H9 (cell line): ENCODE data around the gene DCXR. TPM values are rescaled to one million over a fixed set of nuclear protein-coding genes. Genes with fewer than 3 reads are reported as not detected.

ENCODE experiments used
- DNase-seq: peaks from one replicate; pipeline ENCODE4 v3.0.0-alpha.2; 2017
- H2AFZ ChIP-seq: one replicate; pipeline ENCODE4 v1.6.1; 2013; ENCODE audit warnings: mild to moderate bottlenecking, low read length, control low read depth, moderate library complexity
- H2AK5ac ChIP-seq: 2 replicates; pipeline ENCODE4 v1.6.1; 2013; ENCODE audit warnings: low read length, control low read depth, mixed read lengths; ENCODE audit not compliant: insufficient read length
- H2BK120ac ChIP-seq: one replicate; pipeline ENCODE4 v1.6.1; 2013; ENCODE audit warnings: low read depth, mild to moderate bottlenecking, low read length, control low read depth, inconsistent platforms; ENCODE audit not compliant: poor library complexity, severe bottlenecking
- H2BK12ac ChIP-seq: 2 replicates; pipeline ENCODE4 v1.6.1; 2013; ENCODE audit warnings: low read length, control low read depth, mixed read lengths, low read depth; ENCODE audit not compliant: insufficient read length
- H2BK15ac ChIP-seq: 2 replicates; pipeline ENCODE4 v1.6.1; 2013; ENCODE audit warnings: low read depth, low read length, control low read depth
- H2BK20ac ChIP-seq: one replicate; pipeline ENCODE4 v1.6.1; 2013; ENCODE audit warnings: low read depth, mild to moderate bottlenecking, low read length, control low read depth, inconsistent platforms; ENCODE audit not compliant: poor library complexity, severe bottlenecking
- H2BK5ac ChIP-seq: 2 replicates; pipeline ENCODE4 v1.6.1; 2013; ENCODE audit warnings: low read length, control low read depth, mixed read lengths; ENCODE audit not compliant: insufficient read length
- H3K14ac ChIP-seq: 2 replicates; pipeline ENCODE4 v1.6.1; 2013; ENCODE audit warnings: low read length, control low read depth; ENCODE audit not compliant: insufficient read depth
- H3K18ac ChIP-seq: 2 replicates; pipeline ENCODE4 v1.6.1; 2013; ENCODE audit warnings: low read depth, mild to moderate bottlenecking, mixed read lengths, low read length, control low read depth; ENCODE audit not compliant: insufficient read length
- H3K23ac ChIP-seq: 2 replicates; pipeline ENCODE4 v1.6.1; 2013; ENCODE audit warnings: low read length, control low read depth, mixed read lengths, low read depth; ENCODE audit not compliant: insufficient read length
- H3K23me2 ChIP-seq: 2 replicates; pipeline ENCODE4 v1.6.1; 2013; ENCODE audit warnings: low read depth, mild to moderate bottlenecking, mixed read lengths, low read length, control low read depth; ENCODE audit not compliant: insufficient read length, poor library complexity, severe bottlenecking
- H3K27ac ChIP-seq: 2 replicates; pipeline ENCODE4 v1.5.1; 2013; ENCODE audit warnings: low read length, control low read depth, mixed read lengths, low read depth; ENCODE audit not compliant: insufficient read length
- H3K27me3 ChIP-seq: 2 replicates; pipeline ENCODE4 v1.6.1; 2013; ENCODE audit warnings: low read length, control low read depth, inconsistent platforms; ENCODE audit not compliant: insufficient read depth
- H3K4ac ChIP-seq: 2 replicates; pipeline ENCODE4 v1.6.1; 2013; ENCODE audit warnings: low read depth, mild to moderate bottlenecking, control low read depth, inconsistent platforms, low read length, moderate library complexity
- H3K4me1 ChIP-seq: 2 replicates; pipeline ENCODE4 v1.6.1; 2013; ENCODE audit warnings: low read length, control low read depth, inconsistent platforms; ENCODE audit not compliant: insufficient read depth
- H3K4me2 ChIP-seq: 2 replicates; pipeline ENCODE4 v1.6.1; 2013; ENCODE audit warnings: low read length, control low read depth, mixed read lengths; ENCODE audit not compliant: insufficient read length, insufficient read depth
- H3K56ac ChIP-seq: 2 replicates; pipeline ENCODE4 v1.6.1; 2013; ENCODE audit warnings: low read depth, mild to moderate bottlenecking, mixed read lengths, low read length, control low read depth; ENCODE audit not compliant: insufficient read length
- H3K79me1 ChIP-seq: 2 replicates; pipeline ENCODE4 v1.6.1; 2013; ENCODE audit warnings: low read depth, mild to moderate bottlenecking, moderate library complexity, low read length, control low read depth, inconsistent platforms; ENCODE audit not compliant: insufficient read depth, poor library complexity, severe bottlenecking
- H3K79me2 ChIP-seq: 2 replicates; pipeline ENCODE4 v1.6.1; 2013; ENCODE audit warnings: low read length, control low read depth, inconsistent platforms; ENCODE audit not compliant: insufficient read depth
- H3K9ac ChIP-seq: 2 replicates; pipeline ENCODE4 v1.6.1; 2013; ENCODE audit warnings: low read length, control low read depth, mixed read lengths; ENCODE audit not compliant: insufficient read length; ENCODE audit errors: extremely low read depth
- H3K9me3 ChIP-seq: one replicate; pipeline ENCODE4 v1.6.1; 2013; ENCODE audit warnings: low read depth, low read length, inconsistent platforms; ENCODE audit not compliant: control insufficient read depth
- H3T11ph ChIP-seq: one replicate; pipeline ENCODE4 v1.6.1; 2013; ENCODE audit warnings: mild to moderate bottlenecking, low read length, control low read depth, inconsistent platforms
- H4K20me1 ChIP-seq: one replicate; pipeline ENCODE4 v1.6.1; 2013; ENCODE audit not compliant: control insufficient read depth, insufficient read length, insufficient read depth
- H4K5ac ChIP-seq: 2 replicates; pipeline ENCODE4 v1.6.1; 2013; ENCODE audit warnings: low read depth, mild to moderate bottlenecking, mixed read lengths, low read length, control low read depth; ENCODE audit not compliant: insufficient read length
- H4K8ac ChIP-seq: replicated peaks from 2 replicates; pipeline ENCODE4 v1.6.1; 2013; ENCODE audit warnings: low read length, control low read depth, mixed read lengths, low read depth; ENCODE audit not compliant: insufficient read length
- H4K91ac ChIP-seq: 2 replicates; pipeline ENCODE4 v1.6.1; 2013; ENCODE audit warnings: low read depth, mild to moderate bottlenecking, moderate library complexity, mixed read lengths, low read length, control low read depth; ENCODE audit not compliant: insufficient read length
- H3K27ac Mint-ChIP-seq, 3 experiments: 2 replicates in 2 of 3; 3 replicates in 1 of 3; pipeline ENCODE4 v1.8.0; 2020 to 2021; ENCODE audit warnings: mixed read lengths in 3 of 3, mild to moderate bottlenecking in 1 of 3, moderate library complexity in 1 of 3
- H3K27me3 Mint-ChIP-seq: 2 replicates; pipeline ENCODE4 v1.8.0; 2021; ENCODE audit warnings: low read depth, mild to moderate bottlenecking, moderate library complexity, mixed read lengths
- H3K36me3 Mint-ChIP-seq, 3 experiments: 2 replicates in 2 of 3; 3 replicates in 1 of 3; pipeline ENCODE4 v1.8.0; 2020 to 2021; ENCODE audit warnings: low read depth in 3 of 3, mixed read lengths in 3 of 3; ENCODE audit not compliant: insufficient read depth in 1 of 3
- H3K4me1 Mint-ChIP-seq, 2 experiments: 2 replicates each; pipeline ENCODE4 v1.8.0; 2020; ENCODE audit warnings: mixed read lengths in 2 of 2
- H3K4me3 Mint-ChIP-seq, 2 experiments: 2 replicates in 1 of 2; 3 replicates in 1 of 2; pipeline ENCODE4 v1.8.0; 2020 to 2021; ENCODE audit warnings: mild to moderate bottlenecking in 2 of 2, mixed read lengths in 2 of 2, moderate library complexity in 1 of 2
- H3K9me3 Mint-ChIP-seq, 2 experiments: 2 replicates in 1 of 2; 3 replicates in 1 of 2; pipeline ENCODE4 v1.8.0; 2020; ENCODE audit warnings: mild to moderate bottlenecking in 2 of 2, mixed read lengths in 2 of 2, moderate library complexity in 1 of 2
- WGBS: extraction: QIAGEN DNeasy Blood & Tissue Kit; methylation state at CpG from one replicate; pipeline ENCODE4 v1.1.7; 2013; ENCODE audit warnings: missing lambda C conversion rate, low lambda C conversion rate, mixed read lengths; ENCODE audit not compliant: insufficient read length; ENCODE audit errors: extremely low coverage; 5-methylcytosine and 5-hydroxymethylcytosine counted together
- total RNA-seq: library from RNA; stranded (reverse); gene quantifications from 2 replicates; pipeline ENCODE4 v1.2.1, GENCODE V29; 2021
- TF ChIP-seq, protein P1 (sequence below): fragments of 200-600 bp; sonication (generic); conservative IDR thresholded peaks from 3 replicates; pipeline ENCODE4 v1.8.0; 2021; ENCODE audit warnings: antibody characterized with exemption, mild to moderate bottlenecking

Gene DCXR
- total RNA-seq, 1 experiment from 2014 or later = 93.6 TPM

DNA sequence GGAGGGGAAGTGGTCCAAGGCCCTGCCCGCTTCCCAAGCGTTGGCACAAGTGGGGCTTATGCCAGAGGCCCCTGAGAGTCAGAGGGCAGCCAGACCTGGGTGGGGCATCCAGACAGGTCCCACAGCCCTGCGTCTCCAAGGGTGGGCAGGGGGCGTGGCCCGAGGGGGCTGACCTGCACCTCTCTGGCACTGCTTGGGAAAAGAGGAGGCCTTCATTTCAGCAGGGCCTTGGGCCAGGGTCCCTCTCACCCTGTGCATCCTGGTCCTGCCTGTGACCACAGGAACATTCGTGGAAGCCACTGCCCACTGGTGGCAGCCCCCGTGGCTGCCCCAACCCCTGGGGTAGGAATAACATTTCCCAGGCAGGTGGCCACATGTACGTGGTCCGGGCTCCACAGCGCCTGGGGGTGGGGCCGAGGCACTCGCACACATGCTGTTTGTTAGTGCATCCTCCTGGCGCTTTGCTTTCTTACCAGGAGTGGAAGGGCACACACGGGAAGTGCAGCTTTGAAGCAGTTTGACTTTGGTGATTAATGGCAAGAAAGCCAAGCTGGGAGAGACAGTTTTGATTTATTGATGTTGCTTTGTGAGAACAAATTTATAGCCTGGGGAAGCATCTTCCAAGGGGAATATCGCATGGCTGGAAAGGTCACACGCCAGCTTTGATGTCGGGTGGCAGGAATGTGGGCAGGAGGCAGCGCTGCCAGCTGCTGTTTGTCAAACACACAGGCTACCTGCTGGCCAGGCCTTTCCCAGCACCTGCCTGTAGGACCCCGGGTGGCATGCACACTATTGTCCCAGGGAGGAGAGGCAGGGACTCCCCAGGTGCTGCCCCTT is 19.1 kb downstream of the DCXR start:
- Histone ChIP-seq H3K9ac (no peak overlapping the region), H2AFZ (no peak overlapping the region), H3K79me2 (no peaks in the 10 kb centered on the region), H3K23ac (no peak overlapping the region), H3K4ac (no peak overlapping the region), H3K18ac (no peak overlapping the region), H3K56ac (no peak overlapping the region), H4K5ac (no peak overlapping the region), H2BK120ac (no peak overlapping the region), H4K8ac (no peak overlapping the region), H4K91ac (no peak overlapping the region), H2BK20ac (no peak overlapping the region), H3K27ac (no peak overlapping the region), H2BK12ac (no peak overlapping the region), H3K79me1 (peaks cover 5% of the 10 kb centered on the region), H2BK15ac (no peak overlapping the region), H2BK5ac (no peak overlapping the region), H3K23me2 (peaks cover 5% of the 10 kb centered on the region), H3K4me2 (no peak overlapping the region), H3K9me3 (no peaks in the 10 kb centered on the region), H3K4me1 (no peaks in the 10 kb centered on the region), H3K14ac (no peak overlapping the region), H2AK5ac (no peak overlapping the region), H4K20me1 (no peaks in the 10 kb centered on the region), H3T11ph (no peak overlapping the region), H3K27me3 (no peaks in the 10 kb centered on the region)
- 0 out of 7 replicates have a peak overlapping the region, but pooled peaks of 1 of the 3 experiments have one; percentile 28 for H3K27ac Mint-ChIP-seq
- peaks cover 7 to 10% of the 10 kb centered on the region in 2 experiments for H3K4me1 Mint-ChIP-seq
- H3K27me3 Mint-ChIP-seq = no peaks in the 10 kb centered on the region
- no peak overlapping the region for H3K4me3 Mint-ChIP-seq
- TF ChIP-seq, protein P1, sequence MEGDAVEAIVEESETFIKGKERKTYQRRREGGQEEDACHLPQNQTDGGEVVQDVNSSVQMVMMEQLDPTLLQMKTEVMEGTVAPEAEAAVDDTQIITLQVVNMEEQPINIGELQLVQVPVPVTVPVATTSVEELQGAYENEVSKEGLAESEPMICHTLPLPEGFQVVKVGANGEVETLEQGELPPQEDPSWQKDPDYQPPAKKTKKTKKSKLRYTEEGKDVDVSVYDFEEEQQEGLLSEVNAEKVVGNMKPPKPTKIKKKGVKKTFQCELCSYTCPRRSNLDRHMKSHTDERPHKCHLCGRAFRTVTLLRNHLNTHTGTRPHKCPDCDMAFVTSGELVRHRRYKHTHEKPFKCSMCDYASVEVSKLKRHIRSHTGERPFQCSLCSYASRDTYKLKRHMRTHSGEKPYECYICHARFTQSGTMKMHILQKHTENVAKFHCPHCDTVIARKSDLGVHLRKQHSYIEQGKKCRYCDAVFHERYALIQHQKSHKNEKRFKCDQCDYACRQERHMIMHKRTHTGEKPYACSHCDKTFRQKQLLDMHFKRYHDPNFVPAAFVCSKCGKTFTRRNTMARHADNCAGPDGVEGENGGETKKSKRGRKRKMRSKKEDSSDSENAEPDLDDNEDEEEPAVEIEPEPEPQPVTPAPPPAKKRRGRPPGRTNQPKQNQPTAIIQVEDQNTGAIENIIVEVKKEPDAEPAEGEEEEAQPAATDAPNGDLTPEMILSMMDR = no peak
- WGBS = no CpG with 5 or more reads among the region's 19 CpGs
- H3K36me3 Mint-ChIP-seq = peaks cover 2 to 8% (median 3%) of the 10 kb centered on the region in 3 experiments; a peak in 4 of 7 replicates
- no peak for DNase-seq
- no peaks in the 10 kb centered on the region for H3K9me3 Mint-ChIP-seq
